Measurements from ENCODE around the gene NT5C2.
"Not testable (repeated sequence)": the region's sequence is repeated elsewhere in the genome, so short reads cannot be mapped to it uniquely, and the experiment has no call there.

Gene NT5C2

DNA sequence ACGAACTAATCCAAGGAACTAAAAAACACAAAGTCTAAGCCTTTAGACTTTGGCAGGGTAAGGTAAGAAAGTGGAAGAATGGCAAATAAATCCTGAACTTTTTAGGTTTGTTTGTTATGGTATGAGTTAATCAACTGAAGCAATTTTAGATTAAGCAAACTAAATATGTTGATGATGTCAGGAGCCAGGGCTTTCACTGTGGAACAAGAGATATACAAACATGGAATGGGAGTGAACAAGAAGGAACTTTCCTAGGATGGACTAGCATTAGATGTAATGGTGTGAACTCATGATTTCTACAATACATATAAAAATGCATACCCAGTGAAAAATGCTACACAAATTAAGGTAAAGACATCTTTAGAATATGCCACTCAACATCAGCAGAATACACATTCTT is 35.8 kb downstream of the NT5C2 start:
- no peak for FAIRE-seq

DNA sequence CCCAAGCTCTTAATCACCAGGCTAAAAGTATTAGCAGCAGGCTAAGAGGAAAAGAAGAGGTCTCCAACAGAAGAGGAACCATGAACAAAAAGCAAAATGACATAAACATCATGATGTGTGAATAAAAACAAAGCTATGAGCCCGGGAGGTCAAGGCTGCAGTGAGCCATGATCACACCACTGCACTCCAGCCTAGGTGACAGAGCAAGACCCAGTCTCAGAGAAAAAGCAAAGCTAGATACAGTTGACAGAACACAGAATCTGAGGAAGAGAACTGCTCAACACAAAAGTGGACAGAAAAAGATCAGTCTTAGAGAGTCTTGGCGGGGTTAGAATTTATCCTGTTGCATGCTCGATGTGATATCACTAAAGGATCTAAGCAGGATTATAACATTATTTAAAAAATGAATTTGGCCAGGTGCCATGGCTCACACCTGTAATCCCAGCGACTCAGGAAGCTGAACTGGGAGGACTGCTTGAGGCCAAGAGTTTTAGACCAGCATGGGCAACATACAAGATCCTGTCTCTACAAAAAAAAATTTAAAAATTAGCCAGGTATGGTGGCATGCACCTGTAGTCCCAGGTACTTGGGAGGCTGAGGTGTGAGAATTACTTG is 37.5 kb downstream of the NT5C2 start:
- FAIRE-seq = no peak

DNA sequence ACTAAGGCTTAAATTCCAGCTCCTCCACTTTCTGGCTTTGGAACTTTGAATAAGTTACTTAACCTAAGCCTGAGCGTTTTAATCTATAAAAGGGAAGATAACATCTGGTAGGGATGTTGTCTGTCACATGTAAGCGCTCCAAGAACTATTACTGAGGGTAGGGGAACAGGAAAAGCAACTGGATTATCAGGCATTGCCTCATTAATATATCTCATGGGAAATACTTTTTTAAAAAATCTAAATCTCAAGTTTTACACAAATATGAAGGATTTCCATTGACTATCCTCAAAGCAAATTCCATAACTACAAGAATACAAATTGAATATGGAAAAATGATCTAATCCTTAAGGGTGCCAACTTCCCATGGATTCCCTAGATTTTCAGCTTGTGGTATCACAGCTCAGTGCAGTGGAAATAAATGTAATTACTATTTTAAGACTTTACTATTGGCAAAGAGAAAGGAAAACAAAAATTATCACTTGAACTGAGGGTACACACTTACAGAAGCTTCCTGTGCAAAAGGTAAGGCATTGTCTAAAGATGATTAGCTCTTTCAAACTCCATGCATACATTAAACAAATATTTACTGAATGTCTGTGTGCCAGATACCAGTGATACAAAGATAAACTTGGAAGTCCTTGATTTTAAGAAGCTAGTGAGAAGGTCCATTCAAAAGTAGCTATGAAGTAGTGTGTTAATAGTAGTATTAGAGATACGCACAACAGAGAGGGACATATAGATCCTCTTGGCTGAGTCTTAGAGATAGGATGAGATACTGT is 38.4 kb downstream of the NT5C2 start:
- FAIRE-seq = no peak

DNA sequence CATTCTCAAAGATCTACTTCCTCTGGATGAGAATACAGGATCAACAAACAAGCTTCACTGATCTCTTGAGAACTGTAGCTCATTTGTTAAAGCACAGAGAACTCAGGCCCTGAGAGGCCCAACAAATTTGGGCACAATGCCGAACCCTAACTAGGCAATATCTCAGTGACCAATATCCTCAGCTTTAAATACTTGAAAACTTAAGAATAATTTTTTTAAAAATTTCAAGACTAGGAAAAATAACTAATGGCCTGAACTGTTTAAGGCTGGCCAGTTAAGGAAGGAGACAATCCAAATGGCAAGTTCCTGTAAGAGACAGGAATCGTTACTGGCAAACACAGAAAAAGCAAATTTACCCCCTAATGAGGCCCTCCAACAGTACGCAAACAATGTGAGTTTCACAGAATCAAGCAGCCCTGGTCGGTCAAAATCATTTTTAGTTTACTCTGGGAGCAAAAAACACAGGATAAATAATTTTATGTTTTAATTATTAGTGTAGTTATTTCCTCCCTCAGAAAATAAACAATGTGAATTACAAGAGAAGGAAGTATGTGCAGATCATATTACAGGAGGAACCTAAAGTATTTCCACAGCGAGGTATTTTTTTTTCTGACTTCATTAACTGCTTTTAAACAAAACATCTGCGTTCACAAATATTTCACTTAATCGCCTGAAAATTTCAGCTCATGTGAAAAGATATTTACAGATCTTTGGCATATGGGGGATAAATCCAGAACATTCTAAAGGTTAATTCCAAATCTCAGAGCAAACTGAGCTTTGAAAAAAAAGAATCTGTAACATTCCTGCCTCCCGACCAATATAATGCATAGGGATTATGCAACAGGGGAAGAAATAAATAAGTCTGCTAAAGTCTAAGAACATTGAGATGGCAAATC is 39.5 kb downstream of the NT5C2 start:
- no peak for FAIRE-seq

DNA sequence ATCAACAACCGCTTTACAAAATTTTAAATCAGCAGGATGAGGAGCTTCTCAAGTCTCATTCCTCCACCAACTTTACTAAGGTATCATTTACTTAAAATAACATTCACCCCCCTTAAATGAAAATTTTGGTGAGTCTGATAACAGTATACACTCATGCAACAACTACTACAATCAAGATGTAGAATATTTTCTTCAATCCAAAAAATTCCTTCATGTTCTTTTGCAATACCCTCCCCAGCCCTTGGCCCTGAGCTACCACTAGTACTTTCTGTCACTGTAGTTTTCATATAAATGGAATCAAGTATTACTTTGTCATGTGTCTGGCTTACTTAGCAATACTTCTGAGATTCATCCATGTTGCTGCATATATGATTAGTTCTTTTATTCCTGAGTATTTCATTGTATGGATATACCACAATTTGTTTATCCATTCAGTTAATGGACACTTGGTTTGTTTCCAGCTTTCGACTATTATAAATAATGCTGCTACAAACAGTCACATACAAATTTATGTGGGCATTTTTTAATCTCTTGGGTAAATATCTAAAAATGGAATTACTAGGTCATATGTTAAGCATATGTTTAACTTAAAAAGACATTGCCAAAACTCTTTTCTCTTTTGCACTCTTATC is 43.0 kb downstream of the NT5C2 start:
- no peak for FAIRE-seq

DNA sequence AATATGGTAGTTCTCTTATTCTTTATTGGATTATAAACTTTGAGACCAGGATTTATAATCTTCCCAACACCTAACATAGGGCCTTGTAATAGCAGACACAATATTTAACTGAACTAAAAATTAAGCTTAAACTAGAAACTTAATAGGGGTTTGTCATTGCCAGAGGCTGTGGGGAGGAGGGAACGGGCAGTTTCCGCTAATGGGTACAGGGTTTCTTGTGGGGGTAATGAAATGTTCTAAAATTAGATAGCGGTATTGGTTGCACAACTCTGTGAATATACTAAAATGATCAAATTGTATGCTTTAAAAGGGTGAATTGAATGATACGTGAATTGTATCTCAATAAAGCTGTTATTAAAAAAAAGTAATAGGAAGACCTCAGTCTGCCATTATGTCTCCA is 45.4 kb downstream of the NT5C2 start:
- FAIRE-seq = no peak

DNA sequence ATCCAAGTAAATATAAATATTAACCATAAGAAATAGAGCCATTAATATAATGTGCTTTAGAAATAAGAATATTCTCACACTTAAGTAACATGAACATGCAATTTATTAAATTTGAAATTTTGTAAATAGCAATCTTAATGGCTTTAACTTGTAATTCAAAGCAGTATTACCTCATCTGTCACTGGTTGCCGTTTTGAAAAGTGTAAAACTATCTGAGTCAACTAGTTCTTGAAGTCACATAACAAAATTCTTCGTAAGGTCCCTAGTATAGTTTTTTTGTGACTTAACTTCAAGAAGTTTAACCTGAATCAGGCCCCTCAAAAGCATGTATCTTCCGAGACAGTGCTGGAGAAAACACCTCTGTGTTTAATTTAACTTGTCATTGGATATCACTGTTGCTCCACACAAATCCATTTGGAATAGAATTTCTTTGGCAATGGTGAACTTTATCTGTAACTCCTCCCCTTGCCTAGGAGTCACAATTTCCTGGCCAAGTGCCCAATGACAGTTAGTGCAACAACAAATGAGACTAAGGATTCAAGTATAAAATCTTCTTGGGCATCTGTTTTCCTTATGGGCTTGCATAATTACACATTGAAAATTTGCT is 47.1 kb downstream of the NT5C2 start:
- FAIRE-seq = peak; percentile 31

DNA sequence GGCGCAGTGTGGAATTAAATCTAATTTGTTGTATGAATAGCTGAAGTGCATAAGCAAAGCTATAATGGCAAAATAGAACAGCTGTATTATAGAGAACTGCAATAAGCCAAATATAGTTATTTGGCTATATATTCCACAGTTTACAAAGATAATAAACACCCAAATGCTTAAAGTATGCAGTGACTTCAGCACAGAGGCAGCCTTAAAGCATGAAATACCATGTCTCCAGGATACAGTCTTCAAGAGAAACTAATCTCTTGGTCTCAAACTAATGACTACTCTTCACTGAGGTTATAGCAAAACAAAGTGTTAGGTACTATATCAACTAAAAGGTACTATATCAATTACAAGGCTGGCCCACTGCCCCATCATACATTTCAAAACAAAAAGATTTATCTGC is 48.0 kb downstream of the NT5C2 start:
- no peak for FAIRE-seq

DNA sequence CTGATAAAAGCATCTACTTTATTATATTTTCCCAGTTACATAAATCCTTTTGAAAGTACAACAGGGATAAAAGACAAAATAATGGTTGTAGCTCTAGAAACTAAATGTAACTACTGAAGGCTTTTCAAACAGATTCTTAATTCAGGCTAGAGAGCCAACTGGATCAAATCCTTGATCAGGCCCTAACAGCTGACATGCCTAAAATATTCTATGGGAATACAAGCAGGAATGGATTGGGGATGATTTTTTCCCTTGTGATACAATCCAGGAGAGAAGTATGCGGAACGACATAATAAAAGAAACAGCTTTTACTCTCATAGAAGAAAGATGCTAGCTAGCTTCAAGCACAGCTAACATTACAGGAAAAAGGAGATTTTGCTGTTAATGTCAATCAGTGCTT is 49.0 kb downstream of the NT5C2 start:
- FAIRE-seq = no peak

DNA sequence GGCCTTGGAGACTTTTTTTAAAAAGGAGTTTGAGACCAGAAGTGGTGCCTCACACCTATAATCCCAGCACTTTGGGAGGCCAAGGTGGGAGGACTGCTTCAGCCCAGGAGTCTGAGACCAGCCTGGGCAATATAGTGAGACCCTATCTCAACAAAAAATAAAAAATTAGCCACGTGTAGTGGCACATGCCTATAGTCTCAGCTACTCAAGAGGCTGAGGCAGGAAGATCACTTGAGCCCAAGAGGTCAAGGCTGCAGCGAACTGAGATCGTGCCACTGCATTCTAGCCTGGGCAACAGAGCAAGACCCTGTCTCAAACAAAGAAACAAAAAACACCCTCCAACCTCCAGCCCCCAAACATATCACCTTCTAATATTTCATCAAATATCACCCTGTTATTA is 49.4 kb downstream of the NT5C2 start:
- not testable (repeated sequence) for FAIRE-seq

DNA sequence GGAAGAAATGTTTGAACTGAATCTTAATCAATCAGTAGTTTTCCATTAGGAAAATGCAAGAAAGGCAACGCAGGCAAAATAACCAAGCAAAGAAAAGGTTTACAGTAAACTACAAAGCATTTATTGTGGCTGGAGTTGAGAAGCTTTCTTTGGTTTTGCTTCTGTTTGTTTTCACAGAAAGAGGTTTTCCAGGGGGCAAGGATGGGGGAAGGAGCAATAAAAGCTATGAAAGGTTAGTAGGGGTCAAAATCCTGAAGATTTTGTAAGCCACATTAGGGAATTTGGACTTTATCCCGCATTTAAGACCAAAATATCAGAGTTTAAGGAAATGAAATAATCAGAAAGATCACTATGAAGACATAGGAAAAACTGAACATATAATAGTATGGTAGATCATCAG is 51.1 kb downstream of the NT5C2 start:
- FAIRE-seq = no peak

DNA sequence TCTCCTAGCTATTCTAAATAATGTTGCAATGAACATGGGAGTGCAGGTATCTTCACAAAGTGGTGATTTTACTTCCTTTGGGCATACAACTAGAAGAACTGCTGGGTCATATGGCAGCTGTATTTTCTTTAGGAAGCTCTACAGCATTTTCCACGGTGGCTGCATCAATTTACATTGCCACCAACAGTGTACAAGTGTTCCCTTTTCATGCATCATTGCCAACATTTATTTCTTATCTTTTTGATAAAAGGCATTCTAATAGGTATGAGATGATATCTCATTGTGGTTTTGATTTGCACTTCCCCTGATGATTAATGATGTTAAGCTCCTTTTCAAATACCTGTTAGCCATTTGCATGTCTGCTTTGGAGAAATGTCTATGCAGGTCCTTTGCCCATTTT is 52.6 kb downstream of the NT5C2 start:
- FAIRE-seq = no peak

DNA sequence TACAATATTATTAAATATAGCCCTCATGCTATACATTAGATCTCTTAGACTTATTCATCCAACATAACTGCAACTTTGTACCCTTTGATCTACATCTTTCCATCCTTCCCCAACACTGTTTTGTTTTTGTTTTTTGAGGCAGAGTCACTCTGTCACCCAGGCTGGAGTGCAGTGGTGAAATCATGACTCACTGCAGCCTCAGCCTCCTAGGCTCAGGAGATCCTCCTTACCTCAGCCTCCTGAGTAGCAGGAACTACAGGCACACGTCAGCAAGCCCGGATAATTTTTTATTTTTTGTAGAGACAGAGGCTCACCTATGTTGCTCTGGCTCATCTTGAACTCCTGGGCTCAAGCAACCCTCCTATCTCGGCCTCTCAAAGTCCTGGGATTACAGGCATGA is 53.3 kb downstream of the NT5C2 start:
- no peak for FAIRE-seq

DNA sequence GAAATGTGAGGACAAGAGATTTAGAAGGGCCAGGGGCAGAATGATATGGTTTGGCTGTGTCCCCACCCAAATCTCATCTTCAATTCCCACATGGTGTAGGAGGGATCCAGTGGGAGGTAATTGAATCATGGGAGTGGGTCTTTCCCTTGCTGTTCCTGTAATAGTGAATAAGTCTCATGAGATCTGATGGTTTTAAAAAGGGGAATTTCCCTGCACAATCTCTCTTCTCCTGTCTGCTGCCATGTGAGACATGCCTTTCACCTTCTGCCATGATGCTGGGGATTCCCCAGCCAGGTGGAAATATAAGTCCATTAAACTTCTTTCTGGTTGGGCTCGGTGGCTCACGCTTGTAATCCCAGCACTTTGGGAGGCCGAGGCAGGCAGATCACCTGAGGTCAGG is 57.9 kb downstream of the NT5C2 start:
- FAIRE-seq = not testable (repeated sequence)

DNA sequence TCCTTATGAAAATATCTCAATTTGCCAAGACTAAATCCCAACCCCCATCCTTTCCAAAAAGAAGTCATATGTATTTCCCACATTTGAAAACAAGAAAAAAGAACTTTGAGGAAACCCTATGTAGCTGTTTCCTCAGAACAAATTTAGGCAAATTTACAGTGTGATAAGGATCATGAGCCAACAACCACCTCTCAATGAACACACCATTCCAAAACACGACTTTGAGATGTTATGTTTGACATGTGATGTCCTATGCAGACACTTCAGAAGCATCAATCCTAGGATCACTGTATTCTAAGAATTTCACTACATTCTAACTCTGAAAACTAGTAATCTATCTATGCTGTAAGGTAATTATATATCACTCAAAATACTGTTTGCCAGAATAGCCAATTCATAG is 62.2 kb downstream of the NT5C2 start:
- no peak for FAIRE-seq

DNA sequence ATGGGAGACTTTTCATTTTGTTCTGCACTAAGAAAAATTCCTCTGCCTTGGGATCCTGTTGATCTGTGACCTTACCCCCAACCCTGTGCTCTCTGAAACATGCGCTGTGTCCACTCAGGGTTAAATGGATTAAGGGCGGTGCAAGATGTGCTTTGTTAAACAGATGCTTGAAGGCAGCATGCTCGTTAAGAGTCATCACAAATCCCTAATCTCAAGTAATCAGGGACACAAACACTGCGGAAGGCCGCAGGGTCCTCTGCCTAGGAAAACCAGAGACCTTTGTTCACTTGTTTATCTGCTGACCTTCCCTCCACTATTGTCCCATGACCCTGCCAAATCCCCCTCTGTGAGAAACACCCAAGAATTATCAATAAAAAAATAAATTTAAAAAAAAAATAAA is 62.9 kb downstream of the NT5C2 start:
- not testable (repeated sequence) for FAIRE-seq

DNA sequence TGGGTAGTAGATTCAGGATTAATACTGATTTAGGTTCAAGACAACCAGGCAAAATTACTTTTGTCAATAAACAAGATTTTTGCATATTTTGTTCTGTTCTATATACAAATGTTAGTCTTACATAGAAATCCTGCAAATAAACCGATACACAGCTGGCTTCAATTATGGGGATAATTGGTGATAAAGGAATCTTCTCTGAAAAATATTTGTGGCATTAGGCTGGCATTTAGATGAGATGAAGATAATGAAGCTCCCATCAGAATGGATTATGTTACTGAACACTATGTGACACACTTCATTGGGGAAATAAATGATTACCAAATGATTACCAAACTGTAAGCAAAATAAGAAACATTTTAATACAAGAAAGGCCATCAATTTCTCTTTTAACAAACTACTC is 65.8 kb downstream of the NT5C2 start:
- peak; percentile 3 for FAIRE-seq

DNA sequence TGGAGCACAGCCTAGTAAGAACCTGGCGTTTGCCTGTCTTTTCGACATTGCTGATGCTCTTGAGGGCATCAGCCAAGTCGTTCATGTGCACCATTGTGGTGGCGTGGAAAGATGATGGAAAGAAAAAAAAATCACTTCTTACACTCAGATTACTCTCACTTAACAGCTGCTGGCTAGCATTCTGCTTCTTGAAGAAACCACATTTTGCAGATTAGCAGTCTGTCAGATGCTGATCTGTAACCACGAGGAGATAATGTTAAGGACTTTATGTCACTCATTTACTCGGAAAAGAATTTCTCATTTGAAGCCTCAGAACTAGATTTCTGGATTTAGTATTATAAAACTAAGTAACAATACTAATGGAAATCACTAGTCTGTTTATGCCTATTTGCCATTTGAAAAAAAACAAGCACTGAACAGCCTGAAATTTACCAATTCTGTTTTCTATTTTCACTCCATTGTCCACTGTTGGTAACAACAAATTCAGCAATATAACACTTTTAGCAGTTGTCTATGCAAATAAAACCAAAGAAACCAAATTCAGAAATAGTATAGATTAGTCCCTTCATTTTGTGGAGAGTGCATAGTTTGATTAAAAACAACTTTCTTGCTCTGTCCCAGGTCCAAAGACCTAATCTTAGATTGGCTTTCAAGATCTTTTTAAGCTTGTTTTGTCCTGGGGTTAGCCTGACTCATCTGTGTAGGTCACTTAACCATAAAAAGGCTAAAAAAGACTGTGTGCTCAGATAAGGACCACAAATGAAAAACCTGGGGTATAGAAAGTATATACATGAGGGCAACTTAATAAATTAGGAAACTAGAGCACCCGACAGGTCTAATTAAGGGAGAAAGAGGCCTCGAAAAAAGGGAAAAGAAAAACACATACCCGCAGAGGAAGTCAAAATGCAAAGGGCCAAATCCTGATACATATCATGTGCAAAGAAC is 67.5 kb downstream of the NT5C2 start:
- peak; percentile 71 for FAIRE-seq

DNA sequence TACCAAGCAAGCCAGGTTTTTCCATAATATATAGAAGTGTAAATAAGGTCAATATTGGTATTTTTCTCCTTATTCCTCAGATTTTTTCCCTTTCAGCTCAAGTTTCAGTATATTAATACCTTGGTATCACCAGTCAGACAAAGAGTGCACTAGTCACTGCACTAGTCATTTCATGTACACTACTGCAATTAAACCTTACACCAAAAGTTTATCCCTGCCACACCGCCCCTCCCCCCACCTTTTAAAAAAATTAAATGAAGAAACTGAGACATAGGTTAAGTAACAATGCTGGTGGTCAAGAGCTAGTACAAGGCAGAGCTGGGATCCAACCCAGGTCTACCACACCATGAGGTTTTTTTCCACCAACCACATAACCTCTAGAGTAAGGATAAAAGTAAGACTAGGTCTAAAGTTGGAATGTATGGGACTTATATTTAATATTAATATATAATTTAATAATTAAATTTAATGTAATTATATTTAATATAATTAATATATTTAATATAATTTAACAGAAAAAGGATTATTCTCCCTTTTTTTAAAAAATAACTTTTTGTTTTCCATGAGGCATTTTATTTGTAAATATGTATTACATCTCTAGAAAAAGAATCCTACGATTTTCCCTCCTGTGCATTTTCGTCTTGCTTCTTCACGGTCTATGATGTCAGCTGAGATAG is 68.5 kb downstream of the NT5C2 start:
- FAIRE-seq = peak; percentile 96

DNA sequence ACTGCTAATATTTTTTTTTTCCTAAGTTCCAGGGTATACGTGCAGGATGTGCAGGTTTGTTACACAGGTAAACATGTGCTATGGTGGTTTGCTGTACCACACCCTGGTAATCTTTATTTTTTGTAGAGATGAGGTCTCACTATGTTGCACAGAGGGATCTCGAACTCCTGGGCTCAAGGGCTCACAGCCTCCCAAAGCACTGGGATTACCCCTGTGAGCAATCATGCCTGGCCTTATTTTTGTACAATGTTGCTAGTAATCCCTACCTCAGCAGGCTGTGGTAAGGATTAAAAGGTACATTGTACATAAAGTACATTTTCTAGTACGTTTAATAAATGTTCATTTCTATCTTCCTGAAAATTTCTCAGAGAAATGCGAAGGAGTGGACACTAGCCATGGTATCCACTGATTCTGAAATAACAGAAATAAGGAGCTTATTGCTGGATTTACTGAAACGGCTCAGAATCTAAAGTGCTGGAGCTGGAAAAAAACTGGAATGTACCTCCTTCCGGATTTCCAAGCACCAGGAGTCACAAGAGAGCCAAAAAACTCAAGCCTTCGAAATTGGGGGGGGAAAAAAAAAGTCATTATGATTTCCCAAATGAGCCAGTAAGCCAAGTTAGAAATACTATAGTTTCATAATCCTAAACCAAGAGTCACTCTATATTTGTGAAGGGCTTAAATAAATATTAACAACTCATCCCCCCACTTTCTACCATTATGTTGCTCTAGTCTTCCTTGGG is 69.6 kb downstream of the NT5C2 start:
- FAIRE-seq = peak; percentile 80

All from G401.6 (cell line).